ENCODE data around the gene SLC28A1. TPM values are rescaled to one million over a fixed set of nuclear protein-coding genes. Genes with fewer than 3 reads are reported as not detected.

SLC28A1 gene
- total and polyA plus RNA-seq, 2 of the 4 experiments (the other 2 are of a cell fraction) = not detected

- TF ChIP-seq, protein P1, sequence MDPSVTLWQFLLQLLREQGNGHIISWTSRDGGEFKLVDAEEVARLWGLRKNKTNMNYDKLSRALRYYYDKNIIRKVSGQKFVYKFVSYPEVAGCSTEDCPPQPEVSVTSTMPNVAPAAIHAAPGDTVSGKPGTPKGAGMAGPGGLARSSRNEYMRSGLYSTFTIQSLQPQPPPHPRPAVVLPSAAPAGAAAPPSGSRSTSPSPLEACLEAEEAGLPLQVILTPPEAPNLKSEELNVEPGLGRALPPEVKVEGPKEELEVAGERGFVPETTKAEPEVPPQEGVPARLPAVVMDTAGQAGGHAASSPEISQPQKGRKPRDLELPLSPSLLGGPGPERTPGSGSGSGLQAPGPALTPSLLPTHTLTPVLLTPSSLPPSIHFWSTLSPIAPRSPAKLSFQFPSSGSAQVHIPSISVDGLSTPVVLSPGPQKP (IDR thresholded peaks at IDR 0.05; ENCODE audit: borderline replicate concordance, low read depth, low read length) = no peak
- TF ChIP-seq SMC3 (IDR thresholded peaks at IDR 0.05; ENCODE audit: low read depth, low read length) (no peak), CTCF (conservative IDR thresholded peaks at IDR 0.05; ENCODE audit: low read depth, low read length) (no peak), CHD1 (IDR thresholded peaks at IDR 0.05; ENCODE audit: low read depth, low read length) (no peak), RCOR1 (IDR thresholded peaks at IDR 0.05; ENCODE audit: insufficient replicate concordance, low read length) (no peak), CEBPB (IDR thresholded peaks at IDR 0.05; ENCODE audit: low read depth, low read length) (no peak), POLR2A (IDR thresholded peaks at IDR 0.05; ENCODE audit: low read depth, low read length) (no peak)
- H4K5ac ChIP-seq (ENCODE audit: low read depth, low read length) = no peak overlapping the region
- no peak overlapping the region for H2AK5ac ChIP-seq (ENCODE audit: low read depth, low read length)
- H2BK5ac ChIP-seq (ENCODE audit: low read depth, low read length, poor library complexity, severe bottlenecking) = no peak overlapping the region
- H2AK9ac ChIP-seq (replicated peaks; ENCODE audit: low read depth, low read length, poor library complexity) = peak overlapping the region; percentile 46
- H3K27ac ChIP-seq (ENCODE audit: insufficient read depth, low read length) = no peak overlapping the region
- CTCF ChIA-PET = no interaction called here
- ATAC-seq (ENCODE audit: low read depth) = no peak
- no peak overlapping the region for H4K8ac ChIP-seq (ENCODE audit: low read depth in 2 of 2, low read length in 2 of 2)
- H2BK15ac ChIP-seq (ENCODE audit: low read depth, low read length) = no peak overlapping the region
- no peak overlapping the region for H3K56ac ChIP-seq (ENCODE audit: extremely low read depth, insufficient read depth, low read length)
- H3K79me1 ChIP-seq (ENCODE audit: low read depth in 1 of 2, low read length in 2 of 2) = no peaks in the 10 kb centered on the region
- no peaks in the 10 kb centered on the region for H4K20me1 ChIP-seq (ENCODE audit: insufficient read depth, low read length)
- H3K9ac ChIP-seq (ENCODE audit: low read depth, low read length) = no peak overlapping the region
- H3K18ac ChIP-seq (ENCODE audit: low read depth, low read length) = no peak overlapping the region
- H3K9me3 ChIP-seq (ENCODE audit: control insufficient read depth, insufficient read depth, low read length) = no peaks in the 10 kb centered on the region
- H3K36me3 ChIP-seq (ENCODE audit: control insufficient read depth, insufficient read depth, low read length) = no peaks in the 10 kb centered on the region
- H3K4me2 ChIP-seq (ENCODE audit: low read depth, low read length) = no peak overlapping the region
- no peak overlapping the region for H3K4me3 ChIP-seq (ENCODE audit: insufficient read depth, low read depth, low read length)
- in situ Hi-C loops (cut with MboI; ENCODE audit: low sequenced_read_pairs) (no loop called here), intact Hi-C loops (cut with micrococcal nuclease) (no loop called here), dilution Hi-C loops (cut with HindIII; ENCODE audit: low sequenced_read_pairs, unreplicated experiment) (no loop called here)
- BruUV-seq (replicated peaks) = no TSS peak
- no peak overlapping the region for H4K91ac ChIP-seq (ENCODE audit: insufficient read depth, low read depth, low read length)
- no peak overlapping the region for H3K14ac ChIP-seq (replicated peaks; ENCODE audit: low read depth, low read length)
- H2AFZ ChIP-seq (replicated peaks; ENCODE audit: low read length, poor library complexity) = no peak overlapping the region
- no peak overlapping the region for H3K23ac ChIP-seq (ENCODE audit: low read depth, low read length)
- no CpG with 5 or more reads among the region's 4 CpGs for WGBS, 2 experiments (ENCODE audit: extremely low coverage in 2 of 2, insufficient read length in 1 of 2)
- DNase-seq = no peak
- POLR2A ChIA-PET (ENCODE audit: unreplicated experiment) = no interaction called here
- peaks cover 11% of the 10 kb centered on the region for H3K9me1 ChIP-seq (ENCODE audit: insufficient read depth, low read length)
- H2BK120ac ChIP-seq (ENCODE audit: low read depth, low read length) = no peak overlapping the region
- H3K27me3 ChIP-seq (ENCODE audit: control insufficient read depth, insufficient read depth, low read length) = no peaks in the 10 kb centered on the region
- H3K4me1 ChIP-seq (ENCODE audit: control insufficient read depth, insufficient read depth, low read length) = peaks cover 13% of the 10 kb centered on the region
- no peak overlapping the region for H2BK20ac ChIP-seq (ENCODE audit: low read depth, low read length)
- no peak overlapping the region for H3K4ac ChIP-seq (ENCODE audit: low read depth, low read length)
Measured at GRCh38 chr15:84907731-84908130, 23.3 kb downstream of the SLC28A1 start.
